GM21367 (cell line): ENCODE data around the gene AIP.
"Not testable (repeated sequence)": the region's sequence is repeated elsewhere in the genome, so short reads cannot be mapped to it uniquely, and the experiment has no call there.

Experiments used
- ATAC-seq: cut with Tn5 transposase; IDR thresholded peaks from one replicate; pipeline ENCODE4 v1.9.1; 2021; ENCODE audit not compliant: unreplicated experiment

The AIP gene

GRCh38 chr11:67468456-67468758 is 14.4 kb upstream of the AIP start:
- no peak for ATAC-seq

- peak; percentile 43 for ATAC-seq
These were observed 13.9 kb upstream of the AIP start, which contains the start of gene TMEM134 for GRCh38 chr11:67468759-67469507. TMEM134 (minus strand) TSS chr11:67469251; CDS start chr11:67469192, 59 bp downstream.

GRCh38 chr11:67469508-67469811 is 13.4 kb upstream of the AIP start:
- ATAC-seq: no peak

- ATAC-seq: no peak
These were observed 12.4 kb upstream of the AIP start for GRCh38 chr11:67470337-67471002.

- ATAC-seq: no peak
These were observed 9.9 kb upstream of the AIP start for GRCh38 chr11:67472882-67473281.

GRCh38 chr11:67476692-67477091 is 6.1 kb upstream of the AIP start:
- ATAC-seq: not testable (repeated sequence)

GRCh38 chr11:67477344-67478050 is 5.3 kb upstream of the AIP start:
- not testable (repeated sequence) for ATAC-seq

- ATAC-seq: no peak
These were observed 475 bp upstream of the AIP start for GRCh38 chr11:67482275-67482826.

GRCh38 chr11:67483831-67484665 is 1.2 kb downstream of the AIP start:
- no peak for ATAC-seq

GRCh38 chr11:67484847-67485311 is 2.1 kb downstream of the AIP start:
- ATAC-seq: peak; percentile 22

- ATAC-seq: not testable (repeated sequence)
These were observed 3.1 kb downstream of the AIP start for GRCh38 chr11:67485873-67486361.

- ATAC-seq: no peak
These were observed 3.8 kb downstream of the AIP start for GRCh38 chr11:67486481-67487195.

- ATAC-seq: no peak
These were observed 6.5 kb downstream of the AIP start for GRCh38 chr11:67489203-67489884.

GRCh38 chr11:67489885-67490726 is 7.3 kb downstream of the AIP start:
- ATAC-seq: no peak

- no peak for ATAC-seq
These were observed 7.9 kb downstream of the AIP start for GRCh38 chr11:67490727-67491065.

- ATAC-seq: no peak
These were observed 8.6 kb downstream of the AIP start for GRCh38 chr11:67491276-67492068.

- ATAC-seq: no peak
These were observed 9.4 kb downstream of the AIP start for GRCh38 chr11:67492069-67492727.
